NOMO-1 treated with DMSO at 0.1 percent for 48 hours (cell line): ENCODE data around the gene ARHGEF19.
"Not testable (repeated sequence)": the region's sequence is repeated elsewhere in the genome, so short reads cannot be mapped to it uniquely, and the experiment has no call there.

Source experiments
- DNase-seq: peaks from one replicate; lab custom pipeline; 2025; ENCODE audit not compliant: unreplicated experiment; lab: John Stamatoyannopoulos, UW

Gene ARHGEF19

GRCh38 chr1:16212251-16212961 is at the start of gene ARHGEF19:
TSS of gene ARHGEF19 (minus strand) at chr1:16212652. CDS start at chr1:16209054, 3,598 bp downstream.
- no peak for DNase-seq

DNA sequence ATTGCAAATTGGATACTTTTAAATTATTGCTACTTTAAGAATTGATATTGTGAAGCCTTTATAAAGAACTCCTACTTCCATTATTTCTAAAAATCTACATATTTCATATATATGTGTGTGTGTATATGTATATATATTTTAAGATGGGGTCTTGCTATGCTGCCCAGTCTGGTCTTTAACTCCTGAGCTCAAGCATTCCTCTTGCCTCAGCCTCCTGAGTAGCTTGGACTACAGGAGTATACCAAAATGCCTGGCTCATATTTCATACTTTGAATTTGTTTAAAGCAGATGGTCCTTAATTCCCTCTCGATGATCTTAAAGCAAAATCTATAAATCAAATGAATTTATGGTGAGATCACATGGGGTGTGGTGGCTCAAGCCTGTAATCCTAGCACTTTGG is 49.6 kb upstream of the ARHGEF19 start:
- DNase-seq = no peak

GRCh38 chr1:16260814-16261213 is 48.4 kb upstream of the ARHGEF19 start:
- no peak for DNase-seq

GRCh38 chr1:16258591-16259135 is 46.2 kb upstream of the ARHGEF19 start:
- DNase-seq = no peak

DNA sequence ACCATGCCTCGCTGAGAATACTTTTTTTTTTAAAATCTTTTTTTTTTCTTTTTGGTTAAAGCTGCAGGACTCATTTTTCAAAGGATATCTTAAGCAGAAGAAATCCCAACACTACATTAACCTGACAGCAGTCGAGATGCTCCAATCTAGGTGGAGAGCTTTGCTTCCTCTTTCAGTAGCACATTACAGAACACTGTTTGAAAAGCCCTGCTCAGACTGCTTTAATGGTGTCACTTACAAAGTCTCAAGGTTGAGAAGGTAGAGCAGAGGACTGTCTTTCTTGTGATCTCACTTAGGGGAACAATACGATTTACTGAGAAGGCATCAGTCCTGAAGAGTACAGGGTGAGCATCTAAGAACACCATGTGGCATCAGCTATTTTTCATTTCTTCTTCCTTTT is 45.5 kb upstream of the ARHGEF19 start:
- DNase-seq = no peak

GRCh38 chr1:16257556-16257955 is 45.1 kb upstream of the ARHGEF19 start:
- not testable (repeated sequence) for DNase-seq

DNA sequence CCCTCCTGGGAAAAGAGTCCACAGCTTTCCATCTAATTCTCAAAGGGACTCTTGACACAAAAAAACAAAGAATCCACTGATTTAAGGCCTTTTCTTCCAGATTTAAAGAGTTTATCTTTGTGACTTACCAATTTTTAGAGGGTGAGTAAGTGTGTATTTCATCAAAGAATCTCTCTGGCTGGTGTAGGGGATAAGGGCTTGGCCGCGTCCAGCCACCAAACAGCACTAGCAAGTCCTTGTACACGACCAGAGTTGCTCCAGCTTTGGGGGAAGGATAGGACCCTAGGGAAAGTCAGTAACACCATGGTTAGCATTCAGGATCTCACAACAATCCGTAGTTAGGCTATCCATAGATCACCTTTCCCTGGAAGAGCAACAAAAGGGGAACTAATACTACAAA is 44.0 kb upstream of the ARHGEF19 start:
- no peak for DNase-seq

- no peak for DNase-seq
Measured at GRCh38 chr1:16254263-16254928, 41.9 kb upstream of the ARHGEF19 start.

GRCh38 chr1:16253332-16253922 is 41.0 kb upstream of the ARHGEF19 start:
- no peak for DNase-seq

DNA sequence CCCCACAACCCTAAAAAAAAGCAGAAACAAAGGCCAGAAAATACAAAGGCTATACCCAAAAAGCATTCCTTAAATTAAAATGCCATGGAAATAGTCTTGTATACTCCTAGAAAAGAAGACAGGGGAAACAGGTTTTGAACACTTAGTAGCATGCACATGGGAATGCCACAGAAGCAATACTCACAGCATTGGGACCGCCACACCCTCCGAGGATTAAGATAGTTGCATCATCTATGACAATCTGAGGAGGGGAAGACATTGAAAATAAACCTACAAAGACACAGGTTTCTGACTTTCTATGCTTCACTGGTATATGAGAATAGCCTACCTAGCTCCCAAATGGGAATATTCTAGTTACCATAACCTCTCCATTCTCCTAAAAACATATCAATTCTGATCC is 40.5 kb upstream of the ARHGEF19 start:
- no peak for DNase-seq

DNA sequence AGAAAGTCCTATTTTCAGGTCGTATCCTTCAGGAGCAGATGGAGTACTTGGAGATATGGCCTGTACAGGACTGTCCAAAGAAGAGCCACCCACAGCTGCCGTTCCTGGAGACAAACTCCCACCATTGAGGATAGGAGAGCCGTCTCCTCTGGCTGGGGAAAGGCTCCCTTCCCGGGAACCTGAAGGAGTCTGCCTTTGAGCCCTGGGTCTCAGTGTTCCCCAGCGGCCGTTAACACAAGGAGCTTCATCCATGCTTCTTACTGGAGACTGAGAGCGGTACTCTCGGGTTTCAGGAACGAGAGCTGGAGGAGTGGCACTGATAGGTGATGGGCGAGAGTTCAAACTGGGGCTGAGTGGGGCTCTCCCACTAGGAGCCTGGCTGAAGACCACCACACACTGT is 38.9 kb upstream of the ARHGEF19 start:
- DNase-seq = no peak

GRCh38 chr1:16250524-16251251 is 38.2 kb upstream of the ARHGEF19 start:
- DNase-seq = no peak

DNA sequence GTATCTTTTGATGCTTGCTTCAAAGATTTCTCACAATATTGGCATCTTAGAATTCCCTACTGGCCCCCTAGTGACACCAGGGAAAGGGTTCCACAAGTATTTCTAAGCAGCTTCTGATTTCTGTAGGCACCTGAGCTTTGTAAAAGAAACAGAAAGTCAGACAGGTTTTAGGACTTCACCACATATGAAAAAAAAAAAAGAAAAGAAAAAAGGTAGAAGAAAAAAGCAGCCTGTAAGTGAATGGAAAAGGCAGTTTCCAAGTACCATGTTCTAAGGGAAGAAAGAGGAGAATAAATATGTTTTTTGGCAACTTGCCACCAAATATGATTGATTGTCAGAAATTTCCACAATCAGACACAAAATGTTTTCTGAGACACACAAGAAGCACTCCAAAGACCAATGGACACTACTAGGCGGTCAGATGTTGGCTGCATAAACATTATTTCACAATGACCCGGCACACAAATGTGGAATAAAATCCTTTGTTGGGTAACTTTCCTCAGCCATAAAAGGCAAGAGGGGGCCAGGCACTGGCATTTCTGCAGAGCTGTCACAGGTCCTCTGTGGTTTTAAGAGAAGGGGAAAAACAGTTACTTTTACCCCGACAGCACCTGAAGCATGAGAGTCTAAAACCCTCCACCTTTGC is 37.3 kb upstream of the ARHGEF19 start:
- DNase-seq = peak; percentile 14

- DNase-seq = no peak
Measured at GRCh38 chr1:16248603-16249516, 36.4 kb upstream of the ARHGEF19 start.

DNA sequence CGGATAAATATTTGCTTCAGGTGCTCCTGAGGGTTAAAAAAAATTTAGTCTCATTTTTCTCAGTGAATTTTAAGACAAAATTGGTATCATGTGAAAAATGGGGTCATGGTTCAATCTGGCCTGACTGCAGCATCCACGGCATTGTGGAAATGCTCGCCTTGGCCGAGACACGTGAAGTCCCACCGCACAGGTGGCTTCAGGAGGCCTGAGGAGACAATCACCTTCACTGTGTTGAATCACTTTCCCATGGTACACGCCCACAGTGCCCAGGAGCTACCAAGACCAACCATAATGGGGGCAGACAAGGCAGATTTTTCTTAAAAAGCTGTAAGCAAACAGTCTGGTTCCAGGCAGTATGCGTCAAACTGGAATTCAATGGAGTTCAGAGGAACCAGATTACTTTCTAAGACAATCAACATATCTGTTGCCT is 35.6 kb upstream of the ARHGEF19 start:
- no peak for DNase-seq

GRCh38 chr1:16247441-16247840 is 35.0 kb upstream of the ARHGEF19 start:
- no peak for DNase-seq

- no peak for DNase-seq
Measured at GRCh38 chr1:16246961-16247360, 34.5 kb upstream of the ARHGEF19 start.

- DNase-seq = not testable (repeated sequence)
Measured at GRCh38 chr1:16246239-16246638, 33.8 kb upstream of the ARHGEF19 start.

DNA sequence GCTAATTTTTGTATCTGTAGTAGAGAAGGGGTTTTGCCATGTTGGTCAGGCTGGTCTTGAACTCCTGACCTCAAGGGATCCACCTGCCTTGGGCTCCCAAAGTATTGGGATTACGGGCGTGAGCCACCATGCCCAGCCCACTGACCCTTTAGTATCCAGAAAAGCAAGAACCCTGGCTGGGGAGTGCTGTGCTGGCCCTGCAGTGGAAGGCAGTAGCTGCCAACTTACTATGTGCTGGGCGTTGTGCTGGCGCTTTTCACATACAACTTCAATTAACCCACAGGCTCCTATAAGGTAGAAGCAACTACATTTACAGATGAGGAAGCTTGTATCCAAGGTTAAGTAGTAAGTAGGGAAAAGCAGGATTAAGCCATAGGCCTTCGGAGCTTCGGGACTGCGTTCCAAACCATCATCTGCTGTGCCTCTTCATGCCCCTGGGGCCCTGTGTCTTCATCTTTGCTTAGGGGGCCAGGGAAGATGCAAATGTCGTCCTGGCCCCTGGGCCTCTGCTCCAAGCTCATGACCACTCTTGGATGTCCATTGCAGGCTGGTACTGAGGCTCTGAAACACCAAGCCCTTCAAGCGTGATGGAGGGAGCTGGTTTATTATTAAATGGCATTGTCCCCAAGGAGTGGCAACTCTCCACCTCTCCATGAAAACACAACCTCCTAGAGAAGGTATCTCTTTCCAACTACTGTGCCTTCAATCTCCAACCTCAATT is 33.2 kb upstream of the ARHGEF19 start:
- DNase-seq = no peak
